Memory B cell (primary cell): Measurements from ENCODE around the gene RIC3.

Experiments used
- ATAC-seq: fragments of 150-1000 bp; cut with Tn5 transposase; 2 replicates; pipeline ENCODE4 v1.10.0; 2021; ENCODE audit warnings: low read depth, mild to moderate bottlenecking, moderate library complexity
- DNase-seq, 2 donors: peaks; one replicate each; pipeline ENCODE4 v3.0.0; 2022; ENCODE audit warnings: low spot score in 2 of 2
- H3K27ac Mint-ChIP-seq: one replicate; pipeline ENCODE4 v1.8.0; 2022; ENCODE audit warnings: mild to moderate bottlenecking, moderate library complexity, mixed read lengths
- H3K27me3 Mint-ChIP-seq: one replicate; pipeline ENCODE4 v1.8.0; 2022; ENCODE audit warnings: mixed read lengths
- H3K36me3 Mint-ChIP-seq: one replicate; pipeline ENCODE4 v1.8.0; 2022; ENCODE audit warnings: mild to moderate bottlenecking, mixed read lengths
- H3K4me1 Mint-ChIP-seq: one replicate; pipeline ENCODE4 v1.8.0; 2022; ENCODE audit warnings: mixed read lengths
- H3K4me3 Mint-ChIP-seq: one replicate; pipeline ENCODE4 v1.8.0; 2022; ENCODE audit warnings: mild to moderate bottlenecking, moderate library complexity, mixed read lengths
- H3K9me3 Mint-ChIP-seq: one replicate; pipeline ENCODE4 v1.8.0; 2022; ENCODE audit warnings: mixed read lengths

RIC3 gene, protein sequence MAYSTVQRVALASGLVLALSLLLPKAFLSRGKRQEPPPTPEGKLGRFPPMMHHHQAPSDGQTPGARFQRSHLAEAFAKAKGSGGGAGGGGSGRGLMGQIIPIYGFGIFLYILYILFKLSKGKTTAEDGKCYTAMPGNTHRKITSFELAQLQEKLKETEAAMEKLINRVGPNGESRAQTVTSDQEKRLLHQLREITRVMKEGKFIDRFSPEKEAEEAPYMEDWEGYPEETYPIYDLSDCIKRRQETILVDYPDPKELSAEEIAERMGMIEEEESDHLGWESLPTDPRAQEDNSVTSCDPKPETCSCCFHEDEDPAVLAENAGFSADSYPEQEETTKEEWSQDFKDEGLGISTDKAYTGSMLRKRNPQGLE

GRCh38 chr11:8168485-8169257 is at the start of gene RIC3:
TSS of gene RIC3 (minus strand) at chr11:8169025. CDS start at chr11:8168989, 36 bp downstream.
- ATAC-seq (peak; percentile 92), DNase-seq (peak; percentile 58 to 61)
- Mint-ChIP-seq H3K9me3 (no peaks in the 10 kb centered on the region), H3K36me3 (peaks cover 8% of the 10 kb centered on the region), H3K27me3 (peaks cover 8% of the 10 kb centered on the region), H3K4me3 (peak within 1 kb of the TSS; percentile 95), H3K4me1 (peaks cover 31% of the 10 kb centered on the region), H3K27ac (peak within 1 kb of the TSS; percentile 76)

DNA sequence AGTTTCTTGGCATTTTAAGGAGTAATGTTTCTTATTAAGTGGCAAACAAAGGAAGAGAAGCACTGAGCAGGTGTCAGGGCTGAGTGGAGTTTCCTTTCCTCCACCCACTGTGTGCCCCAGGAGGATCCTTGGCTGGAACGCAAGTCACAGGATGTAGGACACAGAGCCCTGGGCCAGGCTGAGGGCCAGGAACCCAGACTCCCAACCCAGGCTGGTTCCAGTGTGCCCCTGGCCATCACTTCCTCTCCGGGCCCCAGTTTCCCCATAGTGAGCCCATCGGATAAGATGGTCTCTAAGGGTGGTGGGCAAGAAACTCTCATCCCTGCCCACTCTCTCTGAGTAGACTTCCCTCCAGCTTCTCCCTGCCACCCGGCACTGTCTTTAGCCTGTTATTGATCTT is 49.6 kb upstream of the RIC3 start:
- ATAC-seq, result no peak
- no peaks in the 10 kb centered on the region for H3K36me3 Mint-ChIP-seq
- DNase-seq, result no peak
- H3K27me3 Mint-ChIP-seq, result peaks cover 7% of the 10 kb centered on the region
- no peaks in the 10 kb centered on the region for H3K4me1 Mint-ChIP-seq
- no peak overlapping the region for H3K27ac Mint-ChIP-seq
- no peak overlapping the region for H3K4me3 Mint-ChIP-seq
- no peaks in the 10 kb centered on the region for H3K9me3 Mint-ChIP-seq

DNA sequence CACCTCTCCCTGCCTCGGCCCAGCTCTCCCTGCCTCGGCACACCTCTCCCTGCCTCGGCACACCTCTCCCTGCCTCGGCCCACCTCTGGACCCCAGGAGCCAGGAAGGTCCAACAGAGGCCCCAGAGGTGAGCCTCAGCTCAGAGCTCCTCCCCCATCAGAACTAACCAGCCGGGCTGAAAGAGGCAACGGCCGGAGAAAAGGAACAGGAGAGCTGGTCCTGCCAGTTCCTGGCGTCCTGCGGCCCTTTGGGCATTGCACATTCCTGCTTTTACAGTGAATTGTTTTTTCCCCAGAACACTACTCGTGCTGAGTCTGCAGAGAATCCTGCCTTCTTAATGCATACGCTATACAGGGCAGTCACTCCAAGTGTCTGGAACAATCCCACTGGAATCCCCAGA is 49.1 kb upstream of the RIC3 start:
- ATAC-seq, result no peak
- peaks cover 7% of the 10 kb centered on the region for H3K27me3 Mint-ChIP-seq
- no peaks in the 10 kb centered on the region for H3K36me3 Mint-ChIP-seq
- no peak for DNase-seq
- no peak overlapping the region for H3K4me3 Mint-ChIP-seq
- H3K27ac Mint-ChIP-seq, result no peak overlapping the region
- H3K9me3 Mint-ChIP-seq, result no peaks in the 10 kb centered on the region
- H3K4me1 Mint-ChIP-seq, result no peaks in the 10 kb centered on the region

GRCh38 chr11:8217136-8217535 is 48.3 kb upstream of the RIC3 start:
- H3K27me3 Mint-ChIP-seq, result peaks cover 7% of the 10 kb centered on the region
- no peak for DNase-seq
- no peak overlapping the region for H3K27ac Mint-ChIP-seq
- no peak overlapping the region for H3K4me3 Mint-ChIP-seq
- ATAC-seq, result no peak
- H3K36me3 Mint-ChIP-seq, result no peaks in the 10 kb centered on the region
- H3K4me1 Mint-ChIP-seq, result no peaks in the 10 kb centered on the region
- no peaks in the 10 kb centered on the region for H3K9me3 Mint-ChIP-seq

DNA sequence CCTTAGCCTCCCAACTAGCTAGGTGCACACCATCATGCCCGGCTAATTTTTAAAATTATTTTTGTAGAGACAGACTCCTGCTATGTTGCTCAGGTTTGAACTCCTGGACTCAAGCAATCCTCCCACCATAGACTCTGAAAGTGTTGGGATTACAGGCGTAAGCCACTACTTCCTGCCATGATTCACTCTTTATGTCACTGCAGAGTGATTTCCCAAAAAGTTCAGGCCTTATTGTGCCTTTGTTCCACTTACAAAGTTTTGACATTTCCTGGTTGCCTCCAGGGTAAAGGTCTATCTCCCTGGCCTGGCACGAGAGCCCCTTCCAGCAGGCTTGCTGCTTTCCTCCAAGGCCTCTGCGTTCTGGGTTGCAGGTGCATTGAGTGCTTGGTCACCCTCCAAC is 44.6 kb upstream of the RIC3 start:
- DNase-seq, result no peak
- Mint-ChIP-seq H3K4me1 (no peaks in the 10 kb centered on the region), H3K4me3 (no peak overlapping the region), H3K9me3 (no peaks in the 10 kb centered on the region), H3K27ac (no peak overlapping the region), H3K36me3 (no peaks in the 10 kb centered on the region), H3K27me3 (peaks cover 5% of the 10 kb centered on the region)
- no peak for ATAC-seq

DNA sequence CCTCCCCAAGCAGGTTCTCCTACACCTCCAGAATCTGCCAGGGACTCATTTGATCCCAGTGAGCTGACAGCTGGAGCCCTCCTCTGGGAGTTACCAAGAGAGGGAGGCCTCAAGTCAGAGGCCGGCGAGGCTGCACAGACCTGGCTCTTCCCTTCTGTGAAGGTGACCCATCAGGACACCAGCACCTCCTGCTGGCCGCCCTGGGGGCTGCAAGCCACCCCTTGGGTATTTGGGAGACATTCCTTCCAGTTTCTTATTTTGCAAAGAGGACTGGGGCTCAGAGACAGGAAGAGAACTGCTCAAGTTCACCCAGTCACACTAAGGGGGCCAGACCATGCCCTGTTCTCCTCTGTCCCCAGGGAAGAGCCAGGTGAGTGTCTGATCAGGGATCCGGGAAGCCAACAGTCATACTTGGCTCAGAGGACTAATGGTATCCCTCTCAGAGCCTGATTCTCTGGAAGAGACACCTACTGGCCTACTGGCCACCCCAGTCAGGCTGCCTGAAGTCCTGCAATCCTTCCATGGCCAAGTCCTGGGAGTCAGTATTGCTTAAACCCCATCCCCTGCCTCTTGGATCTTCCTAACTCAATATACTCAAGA is 40.5 kb upstream of the RIC3 start:
- H3K27ac Mint-ChIP-seq, result no peak overlapping the region
- no peak overlapping the region for H3K4me3 Mint-ChIP-seq
- DNase-seq, result peak; percentile 63 to 74
- peak; percentile 54 for ATAC-seq
- H3K27me3 Mint-ChIP-seq, result no peaks in the 10 kb centered on the region
- H3K4me1 Mint-ChIP-seq, result peaks cover 14% of the 10 kb centered on the region
- H3K9me3 Mint-ChIP-seq, result no peaks in the 10 kb centered on the region
- no peaks in the 10 kb centered on the region for H3K36me3 Mint-ChIP-seq

- no peaks in the 10 kb centered on the region for H3K36me3 Mint-ChIP-seq
- H3K4me3 Mint-ChIP-seq, result peak overlapping the region; percentile 81
- peaks cover 22% of the 10 kb centered on the region for H3K4me1 Mint-ChIP-seq
- peak overlapping the region; percentile 46 for H3K27ac Mint-ChIP-seq
- H3K9me3 Mint-ChIP-seq, result no peaks in the 10 kb centered on the region
- ATAC-seq (no peak), DNase-seq (no peak)
- no peaks in the 10 kb centered on the region for H3K27me3 Mint-ChIP-seq
Measured at GRCh38 chr11:8207080-8208000, 38.5 kb upstream of the RIC3 start.

DNA sequence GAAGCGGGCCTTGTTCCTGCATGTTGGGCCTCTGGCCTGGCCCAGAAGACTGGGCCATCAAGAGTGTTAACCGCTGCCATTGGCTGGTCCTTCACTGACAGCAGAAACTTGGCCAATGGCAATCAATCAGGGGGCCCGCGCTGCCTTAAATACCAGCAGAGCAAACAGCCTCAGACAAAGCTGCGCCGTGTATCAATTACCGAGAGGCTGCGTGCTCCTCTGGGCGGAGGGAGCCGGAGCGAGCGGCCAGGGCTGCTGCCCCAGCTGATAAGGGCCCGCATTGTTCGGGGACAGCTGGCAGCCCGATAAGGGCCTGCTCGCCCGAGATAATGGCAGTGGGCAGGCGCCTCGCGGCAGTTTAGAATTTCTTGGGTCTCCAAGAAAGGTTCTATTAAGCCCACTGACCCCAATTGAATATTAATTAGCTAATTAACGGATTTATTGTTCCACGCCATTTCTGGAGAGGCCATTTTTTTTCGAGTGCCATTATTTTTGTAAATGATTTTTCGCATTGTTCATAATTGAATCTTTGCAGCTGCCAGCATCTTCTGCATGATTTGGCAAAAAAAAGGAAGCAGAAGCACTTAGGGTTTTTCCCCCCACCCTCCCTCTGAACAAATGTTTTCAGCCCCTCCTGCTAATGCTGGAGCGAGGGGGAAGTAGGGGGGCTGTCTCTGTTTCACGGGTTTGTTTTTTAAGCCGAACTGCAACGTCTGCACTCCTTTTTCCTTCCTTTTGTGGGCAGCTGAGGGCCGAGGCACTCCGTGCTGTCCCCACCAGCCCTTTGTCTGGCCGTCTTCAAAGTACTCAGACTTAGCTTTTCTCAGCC is 37.6 kb upstream of the RIC3 start:
- peak; percentile 46 for ATAC-seq
- peak overlapping the region; percentile 81 for H3K4me3 Mint-ChIP-seq
- no peaks in the 10 kb centered on the region for H3K27me3 Mint-ChIP-seq

GRCh38 chr11:8205566-8205965 is 36.7 kb upstream of the RIC3 start:
- no peaks in the 10 kb centered on the region for H3K27me3 Mint-ChIP-seq
- no peaks in the 10 kb centered on the region for H3K9me3 Mint-ChIP-seq
- H3K27ac Mint-ChIP-seq, result no peak overlapping the region
- DNase-seq (no peak), ATAC-seq (no peak)
- no peaks in the 10 kb centered on the region for H3K36me3 Mint-ChIP-seq
- H3K4me1 Mint-ChIP-seq, result peaks cover 30% of the 10 kb centered on the region
- H3K4me3 Mint-ChIP-seq, result no peak overlapping the region

More for the DNA sequence above, 37.6 kb upstream of the RIC3 start:
- H3K27ac Mint-ChIP-seq, result peak overlapping the region; percentile 46
- peak in 1 of 2 donors; percentile 28 for DNase-seq
- no peaks in the 10 kb centered on the region for H3K36me3 Mint-ChIP-seq
- no peaks in the 10 kb centered on the region for H3K9me3 Mint-ChIP-seq
- H3K4me1 Mint-ChIP-seq, result peaks cover 29% of the 10 kb centered on the region

- Mint-ChIP-seq H3K4me1 (peaks cover 30% of the 10 kb centered on the region), H3K27ac (peak overlapping the region; percentile 45), H3K36me3 (no peaks in the 10 kb centered on the region), H3K4me3 (no peak overlapping the region), H3K27me3 (no peaks in the 10 kb centered on the region), H3K9me3 (no peaks in the 10 kb centered on the region)
- no peak for DNase-seq
- ATAC-seq, result no peak
Measured at GRCh38 chr11:8204596-8204995, 35.8 kb upstream of the RIC3 start.

DNA sequence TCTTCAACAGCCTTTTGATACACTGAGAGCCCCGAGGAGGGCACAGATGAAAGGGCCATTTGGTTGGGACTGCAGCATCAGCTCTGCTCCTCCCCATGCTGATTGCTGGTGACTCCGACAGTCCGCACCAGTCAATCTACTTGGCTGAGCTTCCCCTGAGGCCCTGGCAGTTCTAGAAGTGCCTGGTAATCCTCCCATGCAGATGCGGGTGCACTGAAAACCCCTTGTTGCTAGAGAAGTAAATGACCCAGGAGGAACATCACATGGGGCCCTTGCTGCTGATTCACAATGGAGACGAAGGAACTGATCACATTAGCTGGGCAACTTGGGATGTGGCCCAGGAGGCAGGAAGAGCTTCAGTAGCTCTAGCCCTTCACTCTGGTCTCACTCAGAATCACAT is 35.2 kb upstream of the RIC3 start:
- Mint-ChIP-seq H3K4me1 (peaks cover 30% of the 10 kb centered on the region), H3K4me3 (no peak overlapping the region), H3K36me3 (no peaks in the 10 kb centered on the region), H3K9me3 (no peaks in the 10 kb centered on the region), H3K27ac (peak overlapping the region; percentile 45), H3K27me3 (no peaks in the 10 kb centered on the region)
- DNase-seq, result no peak
- no peak for ATAC-seq

DNA sequence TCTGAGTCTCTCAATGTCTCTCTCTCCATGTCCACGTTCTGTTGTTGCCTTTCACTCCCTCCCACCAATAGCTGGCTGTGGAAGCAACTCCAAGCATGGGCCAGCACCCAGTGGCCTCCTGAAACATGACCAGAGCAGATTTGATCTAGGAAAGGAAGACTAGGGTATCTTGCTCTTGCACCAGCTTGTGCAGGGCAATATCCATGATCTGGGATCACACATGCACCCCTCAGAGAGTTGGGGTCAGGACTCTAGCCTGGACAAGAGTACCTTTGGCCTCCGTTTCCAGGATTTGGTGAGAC is 34.5 kb upstream of the RIC3 start:
- Mint-ChIP-seq H3K9me3 (no peaks in the 10 kb centered on the region), H3K36me3 (no peaks in the 10 kb centered on the region), H3K27ac (no peak overlapping the region), H3K27me3 (no peaks in the 10 kb centered on the region), H3K4me3 (no peak overlapping the region), H3K4me1 (peaks cover 30% of the 10 kb centered on the region)
- ATAC-seq (no peak), DNase-seq (no peak)
